CD4-positive, CD25-positive, alpha-beta regulatory T cell (primary cell): Measurements from ENCODE around the gene SATB1. TPM values are rescaled to one million over a fixed set of nuclear protein-coding genes. Genes with fewer than 3 reads are reported as not detected.

Source experiments
- ATAC-seq, 2 donors: fragments of 150-1000 bp; cut with Tn5 transposase; one replicate each; pipeline ENCODE4 v1.10.0; 2021; ENCODE audit warnings: low read depth in 2 of 2, moderate number of reproducible peaks in 2 of 2, moderate library complexity in 1 of 2
- DNase-seq, 3 donors: peaks; one replicate each; pipeline versions ENCODE4 v3.0.0 to v3.0.0-alpha.2; 2012 to 2022; ENCODE audit warnings: mixed read lengths in 1 of 3
- H3K27ac ChIP-seq: one replicate; pipeline ENCODE4 v1.7.0; 2013; ENCODE audit warnings: mild to moderate bottlenecking, low read length; ENCODE audit not compliant: insufficient read depth, poor library complexity, severe bottlenecking
- H3K27me3 ChIP-seq: one replicate; pipeline ENCODE4 v1.7.0; 2013; ENCODE audit warnings: low read length; ENCODE audit not compliant: control insufficient read depth, insufficient read depth
- H3K36me3 ChIP-seq: one replicate; pipeline ENCODE4 v1.7.0; 2013; ENCODE audit warnings: mild to moderate bottlenecking, low read length, moderate library complexity; ENCODE audit not compliant: control insufficient read depth, insufficient read depth
- H3K4me1 ChIP-seq: 2 replicates; pipeline ENCODE4 v1.7.0; 2013; ENCODE audit warnings: mild to moderate bottlenecking, low read length; ENCODE audit not compliant: insufficient read depth, control insufficient read depth, poor library complexity, severe bottlenecking
- H3K4me3 ChIP-seq: one replicate; pipeline ENCODE4 v1.7.0; 2013; ENCODE audit warnings: low read depth, mild to moderate bottlenecking, low read length, moderate library complexity
- H3K9me3 ChIP-seq, 2 experiments: 1 replicate in 1 of 2; 2 replicates in 1 of 2; pipeline ENCODE4 v1.7.0; 2013; ENCODE audit warnings: low read length in 2 of 2, mild to moderate bottlenecking in 1 of 2, moderate library complexity in 1 of 2; ENCODE audit not compliant: control insufficient read depth in 2 of 2
- H3K27ac Mint-ChIP-seq, 3 donors: one replicate each; pipeline ENCODE4 v1.8.0; 2020 to 2022; ENCODE audit warnings: mild to moderate bottlenecking in 3 of 3, mixed read lengths in 3 of 3, moderate library complexity in 2 of 3
- H3K27me3 Mint-ChIP-seq: one replicate; pipeline ENCODE4 v1.8.0; 2022; ENCODE audit warnings: mild to moderate bottlenecking, mixed read lengths
- H3K36me3 Mint-ChIP-seq: one replicate; pipeline ENCODE4 v1.8.0; 2020; ENCODE audit warnings: mixed read lengths
- H3K4me1 Mint-ChIP-seq, 4 donors: one replicate each; pipeline ENCODE4 v1.8.0; 2020 to 2022; ENCODE audit warnings: mixed read lengths in 4 of 4, mild to moderate bottlenecking in 1 of 4
- H3K4me3 Mint-ChIP-seq, 4 donors: one replicate each; pipeline ENCODE4 v1.8.0; 2020 to 2022; ENCODE audit warnings: mild to moderate bottlenecking in 4 of 4, mixed read lengths in 4 of 4, moderate library complexity in 3 of 4
- H3K9me3 Mint-ChIP-seq, 7 donors: one replicate each; pipeline ENCODE4 v1.8.0; 2020 to 2022; ENCODE audit warnings: mixed read lengths in 7 of 7, mild to moderate bottlenecking in 3 of 7, moderate library complexity in 2 of 7
- polyA plus RNA-seq, 4 donors: library from polyadenylated mRNA; unstranded; fragments of 300-500 nt; fragmentation: Illumina TruSeq; gene quantifications; one replicate each; pipeline ENCODE4 v1.2.3, GENCODE V29; 2021
- total RNA-seq: library from RNA; stranded (reverse); gene quantifications from one replicate; pipeline ENCODE4 v1.2.3, GENCODE V29; 2022

SATB1 gene
- total and polyA plus RNA-seq, 5 donors from 2014 or later, result 31.8 to 121 (median 72.1) TPM

DNA sequence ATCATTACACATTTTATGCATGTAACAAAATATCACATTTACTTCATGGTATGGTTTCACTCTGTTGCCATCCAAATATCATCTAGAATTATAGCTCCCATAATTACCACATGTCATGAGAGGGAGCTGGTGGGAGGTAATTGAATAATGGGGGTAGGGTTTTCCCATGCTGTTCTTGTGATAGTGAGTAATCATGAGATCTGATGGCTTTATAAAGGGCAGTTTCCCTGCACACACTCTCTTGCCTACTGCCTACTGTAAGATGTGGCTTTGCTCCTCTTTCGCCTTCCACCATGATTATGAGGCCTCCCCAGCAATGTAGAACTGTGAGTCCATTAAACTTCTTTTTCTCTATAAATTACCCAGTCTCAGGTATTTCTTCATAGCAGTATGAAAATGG lies 123.4 kb downstream of the SATB1 start:
- Histone ChIP-seq H3K4me1 (no peaks in the 10 kb centered on the region), H3K9me3 (peaks cover 0 to 3% of the 10 kb centered on the region in 2 experiments), H3K27me3 (no peaks in the 10 kb centered on the region), H3K4me3 (no peak overlapping the region), H3K27ac (no peak overlapping the region), H3K36me3 (no peaks in the 10 kb centered on the region)
- Mint-ChIP-seq H3K27me3 (no peaks in the 10 kb centered on the region), H3K36me3 (peaks cover 3% of the 10 kb centered on the region), H3K4me3 (no peak overlapping the region), H3K27ac (no peak overlapping the region), H3K9me3 (peaks cover 0 to 9% (median 4%) of the 10 kb centered on the region in 7 donors), H3K4me1 (no peaks in the 10 kb centered on the region)
- ATAC-seq, result no peak
- DNase-seq, result no peak

DNA sequence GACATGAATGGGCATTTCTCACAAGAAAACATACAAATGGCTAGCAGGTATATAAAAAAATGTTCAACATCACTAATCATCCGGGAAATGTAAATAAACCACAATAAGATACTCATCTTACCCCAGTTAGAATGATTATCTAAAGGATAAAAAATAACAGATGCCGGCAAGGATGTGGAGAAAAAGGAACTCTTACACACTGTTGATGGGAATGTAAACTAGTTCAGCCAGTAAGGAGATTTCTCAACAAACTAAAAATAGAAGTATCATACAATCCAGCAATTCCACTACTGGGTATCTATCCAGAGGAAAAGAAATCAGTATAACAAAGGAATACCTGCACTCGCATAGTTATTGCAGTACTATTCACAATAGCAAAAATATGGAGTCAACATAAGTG lies 124.2 kb downstream of the SATB1 start:
- H3K4me1 Mint-ChIP-seq, result no peaks in the 10 kb centered on the region
- H3K36me3 Mint-ChIP-seq, result peaks cover 5% of the 10 kb centered on the region
- no peak overlapping the region for H3K27ac ChIP-seq
- no peaks in the 10 kb centered on the region for H3K36me3 ChIP-seq
- no peaks in the 10 kb centered on the region for H3K4me1 ChIP-seq
- no peak overlapping the region for H3K4me3 ChIP-seq
- H3K27me3 ChIP-seq, result no peaks in the 10 kb centered on the region
- H3K9me3 Mint-ChIP-seq, result peaks cover 0 to 13% (median 4%) of the 10 kb centered on the region in 7 donors
- H3K4me3 Mint-ChIP-seq, result no peak overlapping the region
- no peak overlapping the region for H3K27ac Mint-ChIP-seq
- DNase-seq (no peak), ATAC-seq (no peak)
- no peaks in the 10 kb centered on the region for H3K27me3 Mint-ChIP-seq
- peaks cover 0 to 6% of the 10 kb centered on the region in 2 experiments for H3K9me3 ChIP-seq

DNA sequence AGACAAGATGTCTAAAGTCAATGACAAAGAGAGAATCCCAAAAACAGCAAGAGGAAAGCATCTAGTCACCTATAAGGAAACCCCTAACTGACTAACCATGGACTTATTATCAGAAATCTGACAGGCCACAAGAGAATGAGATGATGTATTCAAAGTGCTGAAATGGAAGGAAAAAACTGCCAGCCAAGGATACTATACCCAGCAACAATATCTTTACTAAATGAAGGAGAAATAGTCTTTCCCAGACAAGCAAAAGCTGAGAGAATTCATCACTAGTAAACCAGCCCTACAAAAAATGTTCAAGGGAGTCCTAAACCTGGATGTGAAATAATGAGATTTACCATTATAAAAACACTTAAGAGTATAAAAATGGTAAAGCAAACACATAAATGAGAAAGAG lies 128.0 kb downstream of the SATB1 start:
- Mint-ChIP-seq H3K27ac (no peak overlapping the region), H3K4me1 (no peaks in the 10 kb centered on the region), H3K9me3 (peaks cover 0 to 17% (median 9%) of the 10 kb centered on the region in 7 donors), H3K36me3 (peaks cover 6% of the 10 kb centered on the region), H3K4me3 (peak overlapping the region in 1 of 4 donors; percentile 64), H3K27me3 (no peaks in the 10 kb centered on the region)
- no peaks in the 10 kb centered on the region for H3K27me3 ChIP-seq
- no peak overlapping the region for H3K27ac ChIP-seq
- H3K36me3 ChIP-seq, result no peaks in the 10 kb centered on the region
- H3K9me3 ChIP-seq, result peaks cover 6% of the 10 kb centered on the region in 2 experiments
- no peak for ATAC-seq
- no peak overlapping the region for H3K4me3 ChIP-seq
- no peaks in the 10 kb centered on the region for H3K4me1 ChIP-seq
- no peak for DNase-seq
